ENCODE measurements around the gene ZFYVE28. TPM values are rescaled to one million over a fixed set of nuclear protein-coding genes. Genes with fewer than 3 reads are reported as not detected.

The ZFYVE28 gene
- total RNA-seq, 1 donor from 2014 or later, result 11.3 TPM

- no peak overlapping the region for H3K4me3 ChIP-seq
- no peak overlapping the region for H3K27ac ChIP-seq
- DNase-seq (ENCODE audit: extremely low spot score in 2 of 2), result no peak
- H3K36me3 ChIP-seq, result no peaks in the 10 kb centered on the region
- TF ChIP-seq POLR2AphosphoS5 (IDR thresholded peaks at IDR 0.05; ENCODE audit: insufficient read depth in 1 of 2, low read depth in 1 of 2) (no peak), CTCF (IDR thresholded peaks at IDR 0.05) (no peak), POLR2A (IDR thresholded peaks at IDR 0.05) (no peak)
- no peaks in the 10 kb centered on the region for H3K9me3 ChIP-seq
- H3K4me1 ChIP-seq, result no peaks in the 10 kb centered on the region
- H3K27me3 ChIP-seq, result no peaks in the 10 kb centered on the region
- intact Hi-C loops (cut with DNase I), result no loop called here
Observed at GRCh38 chr4:2437475-2438215, 19.2 kb upstream of the ZFYVE28 start.

- no peaks in the 10 kb centered on the region for H3K9me3 ChIP-seq
- intact Hi-C loops (cut with DNase I), result no loop called here
- H3K27me3 ChIP-seq, result no peaks in the 10 kb centered on the region
- DNase-seq (ENCODE audit: extremely low spot score in 2 of 2), result no peak
- H3K36me3 ChIP-seq, result no peaks in the 10 kb centered on the region
- H3K27ac ChIP-seq, result no peak overlapping the region
- TF ChIP-seq POLR2A (IDR thresholded peaks at IDR 0.05) (no peak), POLR2AphosphoS5 (IDR thresholded peaks at IDR 0.05; ENCODE audit: insufficient read depth in 1 of 2, low read depth in 1 of 2) (no peak), CTCF (IDR thresholded peaks at IDR 0.05) (no peak)
- no peaks in the 10 kb centered on the region for H3K4me1 ChIP-seq
- no peak overlapping the region for H3K4me3 ChIP-seq
Observed at GRCh38 chr4:2436761-2437474, 18.5 kb upstream of the ZFYVE28 start.

- H3K4me3 ChIP-seq, result no peak overlapping the region
- H3K36me3 ChIP-seq, result no peaks in the 10 kb centered on the region
- H3K27me3 ChIP-seq, result no peaks in the 10 kb centered on the region
- TF ChIP-seq POLR2A (IDR thresholded peaks at IDR 0.05) (no peak), POLR2AphosphoS5 (IDR thresholded peaks at IDR 0.05; ENCODE audit: insufficient read depth in 1 of 2, low read depth in 1 of 2) (no peak), CTCF (IDR thresholded peaks at IDR 0.05) (no peak)
- intact Hi-C loops (cut with DNase I), result no loop called here
- H3K9me3 ChIP-seq, result no peaks in the 10 kb centered on the region
- DNase-seq (ENCODE audit: extremely low spot score in 2 of 2), result no peak
- no peak overlapping the region for H3K27ac ChIP-seq
- H3K4me1 ChIP-seq, result no peaks in the 10 kb centered on the region
Observed at GRCh38 chr4:2436301-2436700, 17.9 kb upstream of the ZFYVE28 start.

DNA sequence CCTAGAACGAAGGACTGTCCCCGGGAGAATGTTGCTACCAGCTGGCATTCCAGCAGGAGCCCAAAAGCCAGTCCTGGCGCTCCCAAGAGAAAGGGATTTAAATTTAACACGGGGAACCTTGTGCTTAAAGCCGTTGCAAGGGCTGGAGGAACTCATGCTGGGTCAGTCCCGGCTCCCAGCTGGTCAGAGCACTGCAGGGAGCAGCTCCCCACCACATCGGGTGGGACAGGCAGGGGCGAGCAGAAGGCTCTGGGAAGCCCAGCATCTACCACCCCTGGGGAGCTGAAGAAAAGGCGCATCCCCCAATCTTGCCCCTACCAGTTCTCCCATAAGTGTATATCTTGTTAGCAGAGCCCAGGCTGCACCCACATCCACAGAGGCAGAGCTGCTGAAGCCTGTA, 16.0 kb upstream of the ZFYVE28 start:
- intact Hi-C loops (cut with DNase I), result no loop called here
- DNase-seq (ENCODE audit: extremely low spot score in 2 of 2), result no peak
- H3K36me3 ChIP-seq, result no peaks in the 10 kb centered on the region
- no peak overlapping the region for H3K4me3 ChIP-seq
- H3K9me3 ChIP-seq, result no peaks in the 10 kb centered on the region
- TF ChIP-seq POLR2AphosphoS5 (IDR thresholded peaks at IDR 0.05; ENCODE audit: insufficient read depth in 1 of 2, low read depth in 1 of 2) (no peak), CTCF (IDR thresholded peaks at IDR 0.05) (no peak), POLR2A (IDR thresholded peaks at IDR 0.05) (no peak)
- no peaks in the 10 kb centered on the region for H3K27me3 ChIP-seq
- no peak overlapping the region for H3K27ac ChIP-seq
- H3K4me1 ChIP-seq, result no peaks in the 10 kb centered on the region

Measured in vagina (tissue), 2 donors.